C4-2B (cell line): ENCODE results near the gene CTXND1.

Experiments used
- H3K27ac ChIP-seq: fragments of 450-650 bp; 2 replicates; pipeline ENCODE4 v1.5.1; 2017
- CTCF ChIP-seq: fragments of 450-650 bp; conservative IDR thresholded peaks from 2 replicates; pipeline ENCODE4 v1.5.1; 2017; ENCODE audit warnings: mild to moderate bottlenecking
- ZFX ChIP-seq: fragments of 450-650 bp; IDR thresholded peaks from 2 replicates; pipeline ENCODE4 v1.6.1; 2017

Gene CTXND1

GRCh38 chr15:80175436-80175835 lies 76.6 kb downstream of the CTXND1 start:
- H3K27ac ChIP-seq: no peak overlapping the region
- TF ChIP-seq ZFX: no peak
- TF ChIP-seq CTCF: no peak

DNA sequence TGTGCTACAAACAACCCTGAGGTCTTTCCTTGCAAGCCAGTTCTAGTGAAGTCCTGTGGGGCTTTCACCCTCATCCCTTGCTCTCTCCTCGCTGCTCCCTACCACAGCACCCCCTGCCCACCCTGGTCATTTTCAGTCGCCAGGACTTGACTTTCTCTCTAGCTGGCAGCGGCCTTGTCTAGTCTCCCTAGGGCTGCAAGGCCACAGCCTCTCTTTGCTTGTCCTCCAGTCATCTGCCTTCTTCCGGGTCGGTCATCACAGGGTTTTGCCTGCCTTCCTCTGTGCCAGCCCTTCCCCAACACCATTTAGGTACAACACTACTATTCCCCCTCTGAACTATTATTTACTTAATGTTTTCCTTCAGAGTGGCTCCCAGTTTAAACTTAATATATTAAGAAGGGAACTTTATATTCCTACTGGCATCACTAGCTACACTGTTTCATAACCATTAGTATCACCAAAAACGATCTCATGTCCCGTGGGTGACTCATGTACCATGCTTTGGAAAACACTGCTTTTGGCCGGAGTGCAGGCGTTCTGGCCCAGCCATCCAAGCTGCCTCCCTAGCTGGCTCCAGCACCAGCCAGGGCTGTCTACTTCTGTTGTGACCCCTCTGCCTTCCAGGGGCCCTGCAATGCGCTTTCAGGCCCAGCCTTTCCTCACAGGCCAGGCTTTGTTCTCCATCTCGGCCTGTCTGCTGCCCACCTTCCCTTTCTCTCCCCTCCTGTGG lies 77.8 kb downstream of the CTXND1 start:
- TF ChIP-seq ZFX: no peak
- TF ChIP-seq CTCF: no peak
- H3K27ac ChIP-seq: no peak overlapping the region

- H3K27ac ChIP-seq: no peak overlapping the region
- TF ChIP-seq CTCF (peak; percentile 81), ZFX (no peak)
Measured at GRCh38 chr15:80173022-80173759, 78.8 kb downstream of the CTXND1 start.

DNA sequence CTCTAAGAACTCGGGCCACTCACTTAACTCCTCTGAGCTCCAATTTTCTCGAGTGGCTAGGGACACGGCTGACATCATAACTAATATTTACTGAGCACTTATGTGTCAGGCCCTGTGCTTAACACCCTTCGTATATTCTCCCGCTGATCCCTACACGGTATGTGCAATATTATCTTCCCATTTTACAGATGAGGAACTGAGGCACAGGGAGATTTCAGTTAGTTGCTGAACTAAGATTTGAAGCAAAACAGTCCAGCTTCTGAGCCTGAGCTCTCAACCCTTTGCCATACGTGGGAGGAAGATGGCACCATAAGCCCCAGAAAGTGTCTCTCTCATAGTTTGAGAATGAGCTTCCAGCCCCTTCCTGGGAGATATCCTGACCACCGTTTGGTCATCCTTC lies 79.6 kb downstream of the CTXND1 start:
- no peak overlapping the region for H3K27ac ChIP-seq
- TF ChIP-seq CTCF (no peak), ZFX (no peak)

DNA sequence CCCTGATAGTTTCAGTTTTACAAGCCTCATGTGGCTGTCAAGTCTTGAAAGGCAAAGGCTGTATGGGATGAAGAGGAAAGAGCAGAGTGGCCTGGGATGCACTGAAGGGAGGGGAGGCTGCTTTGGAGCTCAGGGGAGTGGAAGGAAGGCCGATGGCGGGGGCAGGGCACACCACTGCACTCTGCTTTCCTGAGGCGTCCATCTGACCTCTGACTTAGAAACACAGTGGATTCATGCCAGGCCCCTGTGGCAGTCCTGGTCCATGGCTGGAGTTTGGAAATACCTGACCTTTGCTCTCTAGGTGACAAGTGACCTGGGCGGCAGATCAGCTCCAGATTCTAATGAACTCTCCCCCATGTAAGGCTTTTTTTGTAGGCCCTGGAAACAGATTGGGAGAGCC lies 80.2 kb downstream of the CTXND1 start:
- no peak for TF ChIP-seq CTCF
- TF ChIP-seq ZFX: no peak

DNA sequence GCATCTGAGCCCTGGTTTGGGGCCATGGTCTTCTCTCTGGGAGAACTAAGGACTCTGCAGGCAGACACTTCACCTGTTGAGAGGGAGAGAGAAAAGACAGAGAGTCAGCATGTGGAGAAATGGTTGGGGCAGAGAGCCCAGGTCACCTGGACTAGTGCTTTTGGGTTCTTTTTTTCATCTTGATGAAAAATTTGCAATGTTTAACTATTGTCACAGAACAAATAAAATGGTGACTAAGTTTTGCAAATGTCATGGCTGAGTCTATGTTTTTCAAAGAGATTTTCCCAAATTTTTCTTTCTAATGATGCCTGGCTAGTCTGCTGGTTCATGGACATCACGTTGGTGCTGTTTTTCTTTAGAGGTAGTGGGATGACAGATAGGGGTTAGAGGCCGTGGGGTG lies 81.4 kb downstream of the CTXND1 start:
- H3K27ac ChIP-seq: no peak overlapping the region
- TF ChIP-seq ZFX (no peak), CTCF (no peak)

More for the DNA sequence above, 80.2 kb downstream of the CTXND1 start:
- H3K27ac ChIP-seq: no peak overlapping the region

DNA sequence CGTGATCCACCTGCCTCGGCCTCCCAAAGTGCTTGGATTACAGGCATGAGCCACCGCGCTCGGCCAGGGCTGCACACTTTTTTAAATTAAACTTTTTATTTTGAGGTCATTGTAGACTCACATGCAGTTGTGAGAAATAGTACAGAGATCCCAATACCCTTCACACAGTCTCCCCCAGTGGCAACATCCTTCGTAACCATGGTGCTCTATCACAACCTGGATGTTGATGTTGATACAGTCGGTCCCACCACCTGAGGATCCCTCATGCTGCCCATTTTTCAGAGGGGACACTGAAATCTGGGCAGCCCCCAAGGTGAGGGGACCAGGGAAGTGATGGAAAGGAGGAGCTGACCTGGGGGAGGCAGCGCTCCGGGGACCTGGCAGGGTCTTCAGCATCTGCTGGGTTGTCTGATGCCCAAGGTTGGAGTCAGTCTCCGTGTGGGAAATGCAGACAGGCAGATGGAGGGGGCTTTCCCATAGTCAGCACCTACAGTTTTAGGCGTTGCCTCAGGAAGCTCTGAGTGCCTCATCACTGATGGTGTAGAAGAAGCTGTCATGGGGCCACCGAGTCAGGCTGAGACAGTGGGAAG lies 82.2 kb downstream of the CTXND1 start:
- H3K27ac ChIP-seq: no peak overlapping the region
- TF ChIP-seq CTCF (no peak), ZFX (no peak)
